CD8-positive, alpha-beta memory T cell (primary cell): Measurements from ENCODE around the gene OXGR1. TPM values are rescaled to one million over a fixed set of nuclear protein-coding genes. Genes with fewer than 3 reads are reported as not detected.
"Not testable (repeated sequence)": the region's sequence is repeated elsewhere in the genome, so short reads cannot be mapped to it uniquely, and the experiment has no call there.

Experiments used
- CTCF ChIA-PET: fragments of 350-600 bp; sonication (Branson Sonifier 250); formaldehyde crosslinking; loops from one replicate; lab custom pipeline; 2021; ENCODE audit warnings: antibody characterized with exemption; lab: Charles Lee
- POLR2A ChIA-PET: fragments of 350-600 bp; sonication (Branson Sonifier 250); formaldehyde crosslinking; loops from one replicate; lab custom pipeline; 2021; ENCODE audit warnings: antibody characterized with exemption; lab: Charles Lee
- DNase-seq, 5 donors: peaks; one replicate each; pipeline versions ENCODE4 v3.0.0 to v3.0.0-alpha.2; 2020 to 2022; ENCODE audit warnings: mixed read lengths in 1 of 5
- H3K27ac ChIP-seq: one replicate; pipeline ENCODE4 v1.7.0; 2013; ENCODE audit warnings: low read depth, mild to moderate bottlenecking, low read length, moderate library complexity
- H3K27me3 ChIP-seq: 2 replicates; pipeline ENCODE4 v1.7.0; 2013; ENCODE audit warnings: low read length, mild to moderate bottlenecking; ENCODE audit not compliant: insufficient read depth, poor library complexity, severe bottlenecking
- H3K36me3 ChIP-seq: 2 replicates; pipeline ENCODE4 v1.7.0; 2013; ENCODE audit warnings: mild to moderate bottlenecking, low read length, moderate library complexity; ENCODE audit not compliant: insufficient read depth
- H3K4me1 ChIP-seq: 2 replicates; pipeline ENCODE4 v1.7.0; 2013; ENCODE audit warnings: mild to moderate bottlenecking, low read length, moderate library complexity; ENCODE audit not compliant: insufficient read depth
- H3K4me3 ChIP-seq: 2 replicates; pipeline ENCODE4 v1.7.0; 2013; ENCODE audit warnings: mild to moderate bottlenecking, low read length
- H3K9me3 ChIP-seq: 2 replicates; pipeline ENCODE4 v1.7.0; 2013; ENCODE audit warnings: mild to moderate bottlenecking, low read length
- H3K27ac Mint-ChIP-seq, 8 donors: one replicate each; pipeline ENCODE4 v1.8.0; 2020 to 2021; ENCODE audit warnings: mixed read lengths in 8 of 8, mild to moderate bottlenecking in 6 of 8, inconsistent platforms in 3 of 8, moderate library complexity in 3 of 8
- H3K27me3 Mint-ChIP-seq, 2 donors: one replicate each; pipeline ENCODE4 v1.8.0; 2020 to 2021; ENCODE audit warnings: mixed read lengths in 2 of 2, mild to moderate bottlenecking in 1 of 2, moderate library complexity in 1 of 2
- H3K36me3 Mint-ChIP-seq, 3 donors: one replicate each; pipeline ENCODE4 v1.8.0; 2020 to 2021; ENCODE audit warnings: mixed read lengths in 3 of 3, inconsistent platforms in 1 of 3, mild to moderate bottlenecking in 1 of 3
- H3K4me1 Mint-ChIP-seq, 3 donors: one replicate each; pipeline ENCODE4 v1.8.0; 2020 to 2021; ENCODE audit warnings: mixed read lengths in 3 of 3, inconsistent platforms in 1 of 3, mild to moderate bottlenecking in 1 of 3
- H3K4me3 Mint-ChIP-seq, 7 donors: one replicate each; pipeline ENCODE4 v1.8.0; 2020 to 2021; ENCODE audit warnings: mixed read lengths in 7 of 7, mild to moderate bottlenecking in 6 of 7, moderate library complexity in 4 of 7, inconsistent platforms in 2 of 7
- H3K9me3 Mint-ChIP-seq, 5 donors: one replicate each; pipeline ENCODE4 v1.8.0; 2020 to 2022; ENCODE audit warnings: mixed read lengths in 5 of 5, mild to moderate bottlenecking in 3 of 5, moderate library complexity in 2 of 5, inconsistent platforms in 1 of 5
- polyA plus RNA-seq: library from polyadenylated mRNA; unstranded; fragments of 300-500 nt; fragmentation: Illumina TruSeq; gene quantifications from one replicate; pipeline ENCODE4 v1.2.3, GENCODE V29; 2021
- total RNA-seq, 2 experiments: library from RNA; stranded (reverse); gene quantifications; one replicate each; pipeline ENCODE4 v1.2.3, GENCODE V29; 2021

The OXGR1 gene
- total RNA-seq, result not detected
- polyA plus RNA-seq, result not detected

GRCh38 chr13:96994017-96994857 lies at the start of gene OXGR1:
TSS of gene OXGR1 (minus strand) at chr13:96994476. CDS start at chr13:96987759, 6,717 bp downstream.
- POLR2A ChIA-PET, result no interaction called here
- no peak within 1 kb of the TSS for H3K27ac ChIP-seq
- no peak within 1 kb of the TSS for H3K4me3 ChIP-seq
- CTCF ChIA-PET, result no interaction called here
- H3K4me3 Mint-ChIP-seq, result peak within 1 kb of the TSS in 3 of 7 donors; percentile 9 to 59 (median 41)
- DNase-seq, result no peak
- no peak within 1 kb of the TSS for H3K27ac Mint-ChIP-seq
- H3K9me3 Mint-ChIP-seq, result peaks cover 0 to 6% (median 3%) of the 10 kb centered on the region in 5 donors
- peaks cover 8% of the 10 kb centered on the region for H3K27me3 ChIP-seq
- no peaks in the 10 kb centered on the region for H3K9me3 ChIP-seq
- H3K4me1 ChIP-seq, result no peaks in the 10 kb centered on the region
- H3K36me3 ChIP-seq, result no peaks in the 10 kb centered on the region
- H3K36me3 Mint-ChIP-seq, result peaks cover 0 to 2% (median 0%) of the 10 kb centered on the region in 3 donors
- H3K4me1 Mint-ChIP-seq, result peaks cover 4 to 10% (median 6%) of the 10 kb centered on the region in 3 donors
- peaks cover 26 to 34% of the 10 kb centered on the region in 2 donors for H3K27me3 Mint-ChIP-seq

- H3K4me3 Mint-ChIP-seq, result no peak overlapping the region
- no peak overlapping the region for H3K27ac ChIP-seq
- no peak for DNase-seq
- no peaks in the 10 kb centered on the region for H3K4me1 ChIP-seq
- POLR2A ChIA-PET, result no interaction called here
- no peaks in the 10 kb centered on the region for H3K27me3 ChIP-seq
- no peaks in the 10 kb centered on the region for H3K9me3 ChIP-seq
- H3K36me3 ChIP-seq, result no peaks in the 10 kb centered on the region
- H3K27me3 Mint-ChIP-seq, result peaks cover 7 to 19% of the 10 kb centered on the region in 2 donors
- H3K4me1 Mint-ChIP-seq, result no peaks in the 10 kb centered on the region
- H3K36me3 Mint-ChIP-seq, result no peaks in the 10 kb centered on the region
- CTCF ChIA-PET, result no interaction called here
- H3K4me3 ChIP-seq, result no peak overlapping the region
- H3K9me3 Mint-ChIP-seq, result no peaks in the 10 kb centered on the region
- no peak overlapping the region for H3K27ac Mint-ChIP-seq
Measured at GRCh38 chr13:97043302-97043701, 49.0 kb upstream of the OXGR1 start.

- H3K27me3 ChIP-seq, result no peaks in the 10 kb centered on the region
- Mint-ChIP-seq H3K4me3 (no peak overlapping the region), H3K36me3 (peaks cover 0 to 3% (median 0%) of the 10 kb centered on the region in 3 donors), H3K27me3 (peaks cover 1 to 18% of the 10 kb centered on the region in 2 donors), H3K9me3 (peaks cover 2 to 9% (median 4%) of the 10 kb centered on the region in 5 donors), H3K4me1 (peaks cover 0 to 9% (median 0%) of the 10 kb centered on the region in 3 donors), H3K27ac (peak overlapping the region in 1 of 8 donors; percentile 48)
- ChIA-PET POLR2A (no interaction called here), CTCF (interaction anchor here (1.0 kb wide), 1 partner anchor 13 kb away, joined by 3 read pairs; no protein-coding TSS in a partner anchor)
- H3K36me3 ChIP-seq, result no peaks in the 10 kb centered on the region
- H3K9me3 ChIP-seq, result no peaks in the 10 kb centered on the region
- no peaks in the 10 kb centered on the region for H3K4me1 ChIP-seq
- DNase-seq, result no peak
- no peak overlapping the region for H3K4me3 ChIP-seq
- no peak overlapping the region for H3K27ac ChIP-seq
Measured at GRCh38 chr13:97030705-97031452, 36.6 kb upstream of the OXGR1 start.

GRCh38 chr13:97028441-97029299 lies 34.4 kb upstream of the OXGR1 start:
- H3K36me3 Mint-ChIP-seq, result no peaks in the 10 kb centered on the region
- H3K9me3 ChIP-seq, result no peaks in the 10 kb centered on the region
- peaks cover 5 to 27% of the 10 kb centered on the region in 2 donors for H3K27me3 Mint-ChIP-seq
- no peak overlapping the region for H3K4me3 ChIP-seq
- no peaks in the 10 kb centered on the region for H3K9me3 Mint-ChIP-seq
- CTCF ChIA-PET, result interaction anchor here (1.0 kb wide), 1 partner anchor 27 kb away, joined by 3 read pairs; no protein-coding TSS in a partner anchor
- peak in 4 of 5 donors; percentile 14 to 56 (median 28) for DNase-seq
- H3K27ac Mint-ChIP-seq, result no peak overlapping the region
- no peaks in the 10 kb centered on the region for H3K4me1 ChIP-seq
- no peaks in the 10 kb centered on the region for H3K36me3 ChIP-seq
- peaks cover 0 to 9% (median 0%) of the 10 kb centered on the region in 3 donors for H3K4me1 Mint-ChIP-seq
- H3K27me3 ChIP-seq, result no peaks in the 10 kb centered on the region
- H3K27ac ChIP-seq, result no peak overlapping the region
- POLR2A ChIA-PET, result no interaction called here
- no peak overlapping the region for H3K4me3 Mint-ChIP-seq

GRCh38 chr13:97027162-97027554 lies 32.9 kb upstream of the OXGR1 start:
- H3K27me3 Mint-ChIP-seq, result peaks cover 5 to 38% of the 10 kb centered on the region in 2 donors

GRCh38 chr13:97026531-97027161 lies 32.4 kb upstream of the OXGR1 start:
- POLR2A ChIA-PET, result no interaction called here
- H3K27me3 ChIP-seq, result no peaks in the 10 kb centered on the region

More at GRCh38 chr13:97027162-97027554, 32.9 kb upstream of the OXGR1 start:
- CTCF ChIA-PET, result no interaction called here
- DNase-seq, result no peak
- H3K9me3 Mint-ChIP-seq, result no peaks in the 10 kb centered on the region
- no peak overlapping the region for H3K4me3 ChIP-seq
- no peaks in the 10 kb centered on the region for H3K36me3 ChIP-seq
- H3K4me1 Mint-ChIP-seq, result peaks cover 0 to 9% (median 0%) of the 10 kb centered on the region in 3 donors
- H3K4me3 Mint-ChIP-seq, result no peak overlapping the region
- H3K36me3 Mint-ChIP-seq, result no peaks in the 10 kb centered on the region
- H3K4me1 ChIP-seq, result no peaks in the 10 kb centered on the region
- no peaks in the 10 kb centered on the region for H3K9me3 ChIP-seq
- POLR2A ChIA-PET, result no interaction called here
- no peak overlapping the region for H3K27ac Mint-ChIP-seq
- no peaks in the 10 kb centered on the region for H3K27me3 ChIP-seq
- no peak overlapping the region for H3K27ac ChIP-seq

GRCh38 chr13:97023812-97024211 lies 29.5 kb upstream of the OXGR1 start:
- H3K4me3 Mint-ChIP-seq, H3K36me3 Mint-ChIP-seq, H3K9me3 ChIP-seq, H3K27me3 ChIP-seq, H3K9me3 Mint-ChIP-seq, CTCF ChIA-PET, H3K27ac ChIP-seq, H3K4me1 Mint-ChIP-seq, H3K4me1 ChIP-seq, H3K36me3 ChIP-seq, H3K4me3 ChIP-seq, H3K27ac Mint-ChIP-seq, DNase-seq: not testable (repeated sequence)
- peaks cover 9 to 58% of the 10 kb centered on the region in 2 donors for H3K27me3 Mint-ChIP-seq
- POLR2A ChIA-PET, result interaction anchor here (0.6 kb wide), 1 partner anchor 226 kb away, joined by 3 read pairs; no protein-coding TSS in a partner anchor

More at GRCh38 chr13:97026531-97027161, 32.4 kb upstream of the OXGR1 start:
- Mint-ChIP-seq H3K4me3 (no peak overlapping the region), H3K27me3 (peaks cover 5 to 43% of the 10 kb centered on the region in 2 donors), H3K36me3 (no peaks in the 10 kb centered on the region), H3K4me1 (peaks cover 0 to 9% (median 0%) of the 10 kb centered on the region in 3 donors), H3K27ac (no peak overlapping the region), H3K9me3 (no peaks in the 10 kb centered on the region)
- Histone ChIP-seq H3K27ac (no peak overlapping the region), H3K36me3 (no peaks in the 10 kb centered on the region), H3K4me1 (no peaks in the 10 kb centered on the region), H3K4me3 (no peak overlapping the region), H3K9me3 (no peaks in the 10 kb centered on the region)
- no peak for DNase-seq
- CTCF ChIA-PET, result no interaction called here
